NB4 (cell line): ENCODE measurements around the gene CNPY3.

Source experiments
- CTCF ChIP-seq: IDR thresholded peaks from one replicate; pipeline ENCODE4 v1.5.1; 2012; ENCODE audit warnings: low read depth, low read length
- POLR2A ChIP-seq: IDR thresholded peaks from 2 replicates; pipeline ENCODE4 v1.6.1; 2011; ENCODE audit warnings: mild to moderate bottlenecking; ENCODE audit not compliant: insufficient read length; ENCODE audit errors: extremely low read depth
- TF ChIP-seq, protein P1 (sequence below): IDR thresholded peaks from 2 replicates; pipeline ENCODE4 v1.6.1; 2011; ENCODE audit warnings: low read depth, low read length

DNA sequence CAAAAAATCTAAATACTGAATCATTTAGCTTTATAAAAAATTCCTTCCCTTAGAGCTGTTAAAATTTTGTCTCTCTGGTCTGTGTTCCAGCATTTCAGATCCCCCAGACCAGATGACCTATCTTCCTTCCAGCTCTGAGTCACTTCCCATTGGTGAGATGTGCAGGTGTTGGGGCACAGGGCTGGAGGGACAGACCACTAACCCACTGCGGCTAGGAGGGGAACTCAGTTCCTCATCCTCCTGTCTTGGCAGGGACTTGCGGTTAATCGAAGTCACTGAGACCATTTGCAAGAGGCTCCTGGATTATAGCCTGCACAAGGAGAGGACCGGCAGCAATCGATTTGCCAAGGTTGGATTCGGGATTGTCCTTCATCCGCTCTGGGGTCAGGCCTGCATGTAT, 6.0 kb downstream of the CNPY3 start:
- TF ChIP-seq CTCF (no peak), POLR2A (no peak)
- TF ChIP-seq, protein P1, sequence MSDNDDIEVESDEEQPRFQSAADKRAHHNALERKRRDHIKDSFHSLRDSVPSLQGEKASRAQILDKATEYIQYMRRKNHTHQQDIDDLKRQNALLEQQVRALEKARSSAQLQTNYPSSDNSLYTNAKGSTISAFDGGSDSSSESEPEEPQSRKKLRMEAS, result no peak
